Testis (tissue), 3 donors: ENCODE measurements around the gene GCH1. TPM values are rescaled to one million over a fixed set of nuclear protein-coding genes. Genes with fewer than 3 reads are reported as not detected.

Source experiments
- DNase-seq: peaks from one replicate; pipeline ENCODE4 v3.0.0-alpha.2; 2019
- H3K27ac ChIP-seq, 2 donors: fragments of 200-600 bp; sonication (generic); one replicate each; pipeline ENCODE4 v1.5.1; 2019
- H3K27me3 ChIP-seq: fragments of 200-600 bp; sonication (generic); one replicate; pipeline ENCODE4 v1.5.1; 2019
- H3K36me3 ChIP-seq: fragments of 200-600 bp; sonication (generic); one replicate; pipeline ENCODE4 v1.5.1; 2017; ENCODE audit warnings: low read depth; ENCODE audit errors: missing control alignments
- H3K4me1 ChIP-seq: fragments of 200-600 bp; sonication (generic); one replicate; pipeline ENCODE4 v1.5.1; 2019
- H3K4me3 ChIP-seq, 2 donors: fragments of 200-600 bp; sonication (generic); one replicate each; pipeline ENCODE4 v1.5.1; 2017 to 2019
- H3K9me3 ChIP-seq: fragments of 200-600 bp; sonication (generic); one replicate; pipeline ENCODE4 v1.5.1; 2017
- POLR2A ChIP-seq: fragments of 450-650 bp; IDR thresholded peaks from one replicate; pipeline ENCODE4 v1.6.1; 2017; ENCODE audit warnings: antibody characterized with exemption, mild to moderate bottlenecking, moderate library complexity
- WGBS, 2 donors: methylation state at CpG; one replicate each; pipeline ENCODE4 v1.1.5; 2018; 5-methylcytosine and 5-hydroxymethylcytosine counted together
- intact Hi-C: fragments of 100-400 bp; cut with DNase I; formaldehyde crosslinking; loops from one replicate; pipeline ENCODE4 v1.15.1; 2023; ENCODE audit warnings: low total_unique reads
- polyA plus RNA-seq: library from polyadenylated mRNA; stranded (reverse); fragments of 350-450 nt; fragmentation: Illumina TruSeq; extraction: RNeasy Lipid Tissue Mini Kit (QIAGEN cat#74804); gene quantifications from one replicate; pipeline ENCODE4 v1.2.3, GENCODE V29; 2014; ENCODE audit warnings: low read depth, low replicate concordance; ENCODE audit not compliant: insufficient read depth
- total RNA-seq, 2 donors: library from RNA; depleted of rRNA; stranded (reverse); fragments of >200 nt; gene quantifications; one replicate each; pipeline ENCODE4 v1.2.3, GENCODE V29; 2016
- TF ChIP-seq, protein P1 (sequence below), 3 experiments: fragments of 450-650 bp in 2 of 3; fragments of 200-600 bp in 1 of 3; sonication (generic) in 1 of 3; IDR thresholded peaks; one replicate each; pipeline ENCODE4 v1.5.1; 2016 to 2019; ENCODE audit warnings: antibody characterized with exemption in 3 of 3, mild to moderate bottlenecking in 2 of 3, moderate library complexity in 1 of 3

The GCH1 gene
- total and polyA plus RNA-seq, 3 donors from 2014 or later = 8.8 to 15.8 (median 11.3) TPM

DNA sequence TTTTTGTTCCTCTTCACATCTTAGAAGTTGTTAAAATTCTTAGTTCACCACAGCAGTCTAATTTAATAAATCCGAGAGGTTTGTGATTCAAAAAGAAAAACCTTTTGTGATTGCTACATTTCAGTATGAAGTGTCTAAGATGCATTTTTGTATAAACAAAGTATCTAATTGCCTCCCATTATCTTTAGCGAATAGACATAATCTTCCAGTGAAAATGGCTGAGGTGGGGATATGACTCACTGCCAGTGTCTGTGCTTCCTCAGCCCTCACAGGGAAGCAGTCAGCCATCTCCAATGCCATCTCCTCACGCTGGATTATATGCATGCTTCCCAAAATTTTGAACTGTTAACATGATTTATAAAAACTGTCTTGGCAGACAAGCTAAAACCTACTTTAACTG, 7.6 kb downstream of the GCH1 start:
- H3K9me3 ChIP-seq = no peaks in the 10 kb centered on the region
- H3K36me3 ChIP-seq = no peaks in the 10 kb centered on the region
- no peak overlapping the region for H3K4me3 ChIP-seq
- peaks cover 18% of the 10 kb centered on the region for H3K4me1 ChIP-seq
- intact Hi-C loops = no loop called here
- peak; percentile 63 for DNase-seq
- WGBS, 2 donors = 30 to 46% methylated on average over 3 of the region's 3 CpGs
- no peaks in the 10 kb centered on the region for H3K27me3 ChIP-seq
- H3K27ac ChIP-seq = peak overlapping the region; percentile 64 to 82
- TF ChIP-seq POLR2A = no peak
- TF ChIP-seq, protein P1, sequence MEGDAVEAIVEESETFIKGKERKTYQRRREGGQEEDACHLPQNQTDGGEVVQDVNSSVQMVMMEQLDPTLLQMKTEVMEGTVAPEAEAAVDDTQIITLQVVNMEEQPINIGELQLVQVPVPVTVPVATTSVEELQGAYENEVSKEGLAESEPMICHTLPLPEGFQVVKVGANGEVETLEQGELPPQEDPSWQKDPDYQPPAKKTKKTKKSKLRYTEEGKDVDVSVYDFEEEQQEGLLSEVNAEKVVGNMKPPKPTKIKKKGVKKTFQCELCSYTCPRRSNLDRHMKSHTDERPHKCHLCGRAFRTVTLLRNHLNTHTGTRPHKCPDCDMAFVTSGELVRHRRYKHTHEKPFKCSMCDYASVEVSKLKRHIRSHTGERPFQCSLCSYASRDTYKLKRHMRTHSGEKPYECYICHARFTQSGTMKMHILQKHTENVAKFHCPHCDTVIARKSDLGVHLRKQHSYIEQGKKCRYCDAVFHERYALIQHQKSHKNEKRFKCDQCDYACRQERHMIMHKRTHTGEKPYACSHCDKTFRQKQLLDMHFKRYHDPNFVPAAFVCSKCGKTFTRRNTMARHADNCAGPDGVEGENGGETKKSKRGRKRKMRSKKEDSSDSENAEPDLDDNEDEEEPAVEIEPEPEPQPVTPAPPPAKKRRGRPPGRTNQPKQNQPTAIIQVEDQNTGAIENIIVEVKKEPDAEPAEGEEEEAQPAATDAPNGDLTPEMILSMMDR (IDR thresholded peaks at IDR 0.05) = no peak

DNA sequence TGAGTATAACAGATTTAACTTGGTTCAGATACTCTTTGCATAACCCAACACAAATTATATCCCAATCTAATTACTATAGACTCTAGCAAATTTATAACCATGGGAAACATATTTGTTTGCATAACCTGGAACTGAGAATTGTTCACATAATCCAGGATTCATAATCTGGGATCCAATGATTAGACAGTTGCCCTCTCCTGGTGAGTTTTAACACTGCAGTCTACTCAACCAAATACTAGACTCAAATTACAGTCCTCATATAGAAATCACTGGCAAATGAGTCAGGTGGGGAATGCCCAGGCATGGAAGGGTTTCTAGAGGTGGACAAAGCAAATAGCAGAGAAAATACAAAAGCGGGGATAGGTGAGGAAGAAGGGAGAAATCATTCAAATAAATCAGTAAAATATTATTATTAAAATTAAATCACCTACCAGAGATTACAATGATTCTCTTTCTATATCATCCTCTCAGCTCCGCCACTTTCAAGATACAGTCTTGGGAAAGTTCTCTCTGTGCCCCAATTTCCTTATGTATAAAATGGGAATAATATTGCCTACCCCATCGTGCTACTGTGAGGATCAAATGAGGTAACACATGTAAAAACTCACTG, 9.4 kb downstream of the GCH1 start:
- H3K27ac ChIP-seq = no peak overlapping the region
- H3K36me3 ChIP-seq = no peaks in the 10 kb centered on the region
- no peaks in the 10 kb centered on the region for H3K9me3 ChIP-seq
- 87 to 92% methylated on average over 3 of the region's 3 CpGs for WGBS, 2 donors
- H3K4me1 ChIP-seq = peaks cover 18% of the 10 kb centered on the region
- peak; percentile 39 for DNase-seq
- intact Hi-C loops = no loop called here
- TF ChIP-seq POLR2A = no peak
- TF ChIP-seq, protein P1 (IDR thresholded peaks at IDR 0.05) = peak; percentile 58 to 75 (median 69)
- no peaks in the 10 kb centered on the region for H3K27me3 ChIP-seq
- no peak overlapping the region for H3K4me3 ChIP-seq

DNA sequence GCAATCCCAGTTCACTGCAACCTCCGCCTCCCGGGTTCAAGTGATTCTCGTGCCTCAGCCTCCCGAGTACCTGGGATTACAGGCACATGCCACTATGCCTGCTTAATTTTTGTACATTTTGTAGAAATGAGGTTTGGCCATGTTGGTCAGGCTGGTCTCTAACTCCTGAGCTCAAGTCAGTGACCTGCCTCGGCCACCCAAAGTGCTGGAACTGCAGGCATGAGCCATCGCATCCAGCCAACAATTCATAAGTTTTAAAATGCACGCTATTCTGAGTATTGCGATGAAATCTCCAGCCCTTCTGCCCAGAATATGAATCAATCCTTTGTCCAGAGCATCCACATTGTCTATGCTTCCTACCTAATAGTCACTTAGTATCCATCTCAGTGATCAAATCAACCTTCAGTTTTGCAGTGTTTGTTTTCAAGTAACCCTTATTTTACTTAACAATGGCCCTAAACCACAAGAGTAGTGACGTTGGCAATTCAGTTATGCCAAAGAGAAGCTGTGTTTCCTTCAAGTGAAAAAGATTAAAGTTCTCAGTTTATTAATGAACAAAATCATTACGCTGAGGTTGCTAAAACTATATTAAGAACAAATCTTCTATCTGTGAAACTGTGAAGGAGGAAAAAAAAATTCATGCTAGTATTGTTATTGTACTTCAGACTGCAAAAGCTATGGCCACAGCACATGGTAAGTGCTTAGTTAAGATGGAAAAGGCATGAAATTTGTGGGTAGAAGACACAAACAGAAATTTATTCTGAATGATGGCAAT, 11.0 kb downstream of the GCH1 start:
- no peaks in the 10 kb centered on the region for H3K36me3 ChIP-seq
- WGBS, 2 donors = 56 to 63% methylated on average over 10 of the region's 10 CpGs
- no peaks in the 10 kb centered on the region for H3K9me3 ChIP-seq
- H3K27ac ChIP-seq = peak overlapping the region in 1 of 2 donors; percentile 3
- DNase-seq = no peak
- TF ChIP-seq POLR2A = no peak
- TF ChIP-seq, protein P1 (IDR thresholded peaks at IDR 0.05) = no peak
- intact Hi-C loops = no loop called here
- H3K27me3 ChIP-seq = no peaks in the 10 kb centered on the region
- no peak overlapping the region for H3K4me3 ChIP-seq
- peaks cover 18% of the 10 kb centered on the region for H3K4me1 ChIP-seq

DNA sequence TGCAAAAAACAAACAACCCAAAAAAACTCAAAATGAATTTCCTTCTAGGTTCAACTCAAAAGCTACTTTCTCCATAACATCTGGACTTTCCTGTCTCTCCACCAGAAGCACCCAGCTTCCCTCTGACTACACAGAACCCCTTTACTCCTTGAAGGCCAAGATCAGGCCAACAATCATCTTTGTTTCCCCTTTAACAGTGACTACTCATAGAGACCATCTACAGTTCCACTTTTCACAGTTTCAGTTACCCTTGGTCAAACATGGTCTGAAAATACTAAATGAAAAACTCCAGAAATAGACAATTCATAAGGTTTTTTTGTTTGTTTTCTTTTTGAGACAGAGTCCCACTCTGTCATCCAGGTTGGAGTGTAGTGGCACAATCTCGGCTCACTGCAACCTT, 11.8 kb downstream of the GCH1 start:
- DNase-seq = no peak
- Histone ChIP-seq H3K4me1 (peaks cover 18% of the 10 kb centered on the region), H3K27ac (no peak overlapping the region), H3K4me3 (no peak overlapping the region), H3K9me3 (no peaks in the 10 kb centered on the region), H3K36me3 (no peaks in the 10 kb centered on the region), H3K27me3 (no peaks in the 10 kb centered on the region)
- TF ChIP-seq, protein P1 (IDR thresholded peaks at IDR 0.05) = no peak
- no peak for TF ChIP-seq POLR2A
- intact Hi-C loops = no loop called here
- WGBS, 2 donors = 85 to 97% methylated on average over 1 of the region's 1 CpG
